Measurements from ENCODE around the gene CHD9NB.
"Not testable (repeated sequence)": the region's sequence is repeated elsewhere in the genome, so short reads cannot be mapped to it uniquely, and the experiment has no call there.

The CHD9NB gene

DNA sequence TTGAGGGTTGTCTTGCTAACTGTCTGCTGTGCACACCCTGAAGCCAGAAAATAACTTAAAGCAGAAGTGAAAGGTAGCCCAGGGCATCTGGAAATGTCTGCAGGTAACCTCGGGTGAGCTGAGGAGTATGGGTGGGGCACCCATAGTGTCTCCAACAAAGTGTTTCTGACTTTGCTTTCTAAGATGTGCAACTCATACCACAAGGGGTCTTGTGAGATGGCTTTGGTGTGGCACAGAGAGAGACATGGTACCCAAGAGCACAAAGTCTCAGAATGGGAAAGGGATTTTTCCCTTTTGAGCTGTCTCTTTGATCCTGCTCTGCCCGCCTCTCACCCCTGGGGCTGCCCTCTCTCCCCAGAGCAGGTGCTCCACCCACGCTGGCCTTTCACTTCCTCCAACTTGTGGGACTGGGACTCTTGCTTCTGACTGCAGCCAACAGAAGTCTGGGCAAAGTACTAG lies 9.0 kb upstream of the CHD9NB start:
- Mint-ChIP-seq H3K4me3 (peak overlapping the region; percentile 22), H3K27me3 (no peaks in the 10 kb centered on the region), H3K36me3 (ENCODE audit: insufficient read depth) (peaks cover 2% of the 10 kb centered on the region), H3K9me3 (no peaks in the 10 kb centered on the region), H3K27ac (ENCODE audit: low read depth) (peak overlapping the region; percentile 65), H3K4me1 (peaks cover 59% of the 10 kb centered on the region)
- DNase-seq (ENCODE audit: low spot score in 2 of 2), result no peak
- peak; percentile 52 for ATAC-seq (replicated peaks; ENCODE audit: extremely low read depth, poor library complexity, severe bottlenecking)

DNA sequence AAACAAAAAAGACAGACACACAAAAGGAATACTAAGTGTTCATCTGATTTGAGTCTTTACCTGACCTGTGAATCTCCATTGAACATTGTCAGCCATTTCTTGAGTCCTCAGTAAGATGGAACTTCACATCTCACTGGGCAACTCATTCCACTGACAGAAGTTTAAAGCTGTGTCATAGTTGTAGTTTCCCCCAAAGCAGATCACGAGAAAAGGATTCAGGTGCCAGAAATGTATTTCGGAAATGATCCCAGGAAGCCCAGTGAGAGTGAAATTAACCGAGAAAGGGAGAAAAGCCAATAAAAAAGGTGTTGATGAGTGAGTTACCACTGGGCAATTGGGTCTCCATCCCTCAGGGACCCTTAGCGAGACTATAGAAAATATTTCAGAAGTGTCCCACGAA lies 8.6 kb upstream of the CHD9NB start:
- H3K4me3 Mint-ChIP-seq, result no peak overlapping the region

DNA sequence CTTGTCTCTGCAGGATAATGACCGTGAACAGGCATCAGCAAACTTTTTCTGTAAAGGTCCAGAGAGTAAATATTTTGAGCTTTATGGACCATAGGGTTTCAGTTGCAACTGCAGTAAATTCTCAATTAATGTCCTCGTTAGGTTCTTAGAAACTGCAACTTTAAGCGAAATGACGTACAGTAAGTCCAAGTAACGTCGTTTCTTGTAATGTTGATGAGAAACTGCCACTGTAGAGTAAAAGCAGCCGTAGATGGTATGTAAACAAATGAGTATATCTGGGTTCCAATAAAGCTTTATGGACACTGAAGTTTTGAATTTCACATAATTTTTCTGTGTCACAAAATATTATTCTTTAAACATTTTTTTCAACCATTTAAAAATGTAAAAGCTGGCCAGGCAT lies 7.0 kb upstream of the CHD9NB start:
- no peaks in the 10 kb centered on the region for H3K9me3 Mint-ChIP-seq
- no peaks in the 10 kb centered on the region for H3K27me3 Mint-ChIP-seq
- DNase-seq (ENCODE audit: low spot score in 2 of 2) (no peak), ATAC-seq (replicated peaks; ENCODE audit: extremely low read depth, poor library complexity, severe bottlenecking) (no peak)
- H3K36me3 Mint-ChIP-seq (ENCODE audit: insufficient read depth), result peaks cover 2% of the 10 kb centered on the region
- H3K27ac Mint-ChIP-seq (ENCODE audit: low read depth), result no peak overlapping the region
- no peak overlapping the region for H3K4me3 Mint-ChIP-seq
- peaks cover 55% of the 10 kb centered on the region for H3K4me1 Mint-ChIP-seq

More for the DNA sequence above, 8.6 kb upstream of the CHD9NB start:
- ATAC-seq (replicated peaks; ENCODE audit: extremely low read depth, poor library complexity, severe bottlenecking), result no peak
- DNase-seq (ENCODE audit: low spot score in 2 of 2), result no peak
- Mint-ChIP-seq H3K27ac (ENCODE audit: low read depth) (peak overlapping the region; percentile 65), H3K9me3 (no peaks in the 10 kb centered on the region), H3K36me3 (ENCODE audit: insufficient read depth) (peaks cover 2% of the 10 kb centered on the region), H3K27me3 (no peaks in the 10 kb centered on the region), H3K4me1 (peaks cover 60% of the 10 kb centered on the region)

DNA sequence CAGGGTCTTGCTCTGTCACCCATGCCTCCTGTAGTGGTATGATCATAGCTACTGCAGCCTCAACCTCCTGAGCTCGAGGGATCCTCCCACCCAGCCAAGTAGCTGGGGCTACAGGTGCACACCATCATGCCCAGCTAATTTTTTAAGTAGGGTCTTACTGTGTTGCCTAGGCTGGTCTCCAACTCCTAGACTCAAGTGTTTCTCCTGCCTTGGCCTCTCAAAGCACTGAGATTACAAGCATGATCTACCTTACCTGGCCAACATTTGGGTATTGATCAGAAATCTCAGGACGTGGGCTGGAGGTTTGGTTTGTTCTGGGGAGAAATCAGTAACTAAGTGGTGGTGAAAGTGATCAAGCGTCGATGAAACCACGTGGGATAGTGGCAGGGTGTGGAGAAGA lies 6.2 kb upstream of the CHD9NB start:
- DNase-seq (ENCODE audit: low spot score in 2 of 2), result no peak

GRCh38 chr16:53058441-53058840 lies 5.7 kb upstream of the CHD9NB start:
- Mint-ChIP-seq H3K36me3 (ENCODE audit: insufficient read depth) (peaks cover 4% of the 10 kb centered on the region), H3K4me3 (no peak overlapping the region), H3K4me1 (peaks cover 53% of the 10 kb centered on the region), H3K9me3 (no peaks in the 10 kb centered on the region), H3K27me3 (no peaks in the 10 kb centered on the region), H3K27ac (ENCODE audit: low read depth) (no peak overlapping the region)
- DNase-seq (ENCODE audit: low spot score in 2 of 2), result no peak
- ATAC-seq (replicated peaks; ENCODE audit: extremely low read depth, poor library complexity, severe bottlenecking), result no peak

More for the DNA sequence above, 6.2 kb upstream of the CHD9NB start:
- H3K4me1 Mint-ChIP-seq, result peaks cover 53% of the 10 kb centered on the region
- H3K36me3 Mint-ChIP-seq (ENCODE audit: insufficient read depth), result peaks cover 4% of the 10 kb centered on the region
- H3K4me3 Mint-ChIP-seq, result no peak overlapping the region
- no peak overlapping the region for H3K27ac Mint-ChIP-seq (ENCODE audit: low read depth)
- H3K9me3 Mint-ChIP-seq, result no peaks in the 10 kb centered on the region
- no peak for ATAC-seq (replicated peaks; ENCODE audit: extremely low read depth, poor library complexity, severe bottlenecking)
- H3K27me3 Mint-ChIP-seq, result no peaks in the 10 kb centered on the region

GRCh38 chr16:53057658-53058057 lies 5.0 kb upstream of the CHD9NB start:
- Mint-ChIP-seq H3K27me3 (no peaks in the 10 kb centered on the region), H3K36me3 (ENCODE audit: insufficient read depth) (peaks cover 4% of the 10 kb centered on the region), H3K27ac (ENCODE audit: low read depth) (no peak overlapping the region), H3K4me3 (no peak overlapping the region), H3K9me3 (no peaks in the 10 kb centered on the region), H3K4me1 (peaks cover 53% of the 10 kb centered on the region)
- DNase-seq (ENCODE audit: low spot score in 2 of 2), result no peak
- no peak for ATAC-seq (replicated peaks; ENCODE audit: extremely low read depth, poor library complexity, severe bottlenecking)

- ATAC-seq (replicated peaks; ENCODE audit: extremely low read depth, poor library complexity, severe bottlenecking) (no peak), DNase-seq (ENCODE audit: low spot score in 2 of 2) (no peak)
- H3K36me3 Mint-ChIP-seq (ENCODE audit: insufficient read depth), result peaks cover 1% of the 10 kb centered on the region
- no peaks in the 10 kb centered on the region for H3K9me3 Mint-ChIP-seq
- no peaks in the 10 kb centered on the region for H3K27me3 Mint-ChIP-seq
- H3K4me1 Mint-ChIP-seq, result peaks cover 43% of the 10 kb centered on the region
- H3K4me3 Mint-ChIP-seq, result peak overlapping the region; percentile 82
- H3K27ac Mint-ChIP-seq (ENCODE audit: low read depth), result no peak overlapping the region
Measured at GRCh38 chr16:53056392-53056881, 3.7 kb upstream of the CHD9NB start.

- Mint-ChIP-seq H3K36me3 (ENCODE audit: insufficient read depth) (peaks cover 1% of the 10 kb centered on the region), H3K27me3 (no peaks in the 10 kb centered on the region), H3K9me3 (no peaks in the 10 kb centered on the region), H3K4me3 (peak overlapping the region; percentile 82), H3K27ac (ENCODE audit: low read depth) (peak overlapping the region; percentile 75), H3K4me1 (peaks cover 39% of the 10 kb centered on the region)
- no peak for ATAC-seq (replicated peaks; ENCODE audit: extremely low read depth, poor library complexity, severe bottlenecking)
- no peak for DNase-seq (ENCODE audit: low spot score in 2 of 2)
Measured at GRCh38 chr16:53055541-53056391, 3.1 kb upstream of the CHD9NB start.

GRCh38 chr16:53054670-53055485 lies 2.2 kb upstream of the CHD9NB start, which contains the start of gene CHD9:
Gene CHD9 (plus strand): TSS chr16:53054991. CDS start chr16:53156090, 101,099 bp downstream.
- Mint-ChIP-seq H3K9me3 (no peaks in the 10 kb centered on the region), H3K27me3 (no peaks in the 10 kb centered on the region), H3K27ac (ENCODE audit: low read depth) (peak within 1 kb of the TSS; percentile 75), H3K36me3 (ENCODE audit: insufficient read depth) (peaks cover 1% of the 10 kb centered on the region), H3K4me1 (peaks cover 39% of the 10 kb centered on the region), H3K4me3 (peak within 1 kb of the TSS; percentile 82)
- ATAC-seq (replicated peaks; ENCODE audit: extremely low read depth, poor library complexity, severe bottlenecking) (peak; percentile 91), DNase-seq (ENCODE audit: low spot score in 2 of 2) (peak; percentile 63 to 67)

DNA sequence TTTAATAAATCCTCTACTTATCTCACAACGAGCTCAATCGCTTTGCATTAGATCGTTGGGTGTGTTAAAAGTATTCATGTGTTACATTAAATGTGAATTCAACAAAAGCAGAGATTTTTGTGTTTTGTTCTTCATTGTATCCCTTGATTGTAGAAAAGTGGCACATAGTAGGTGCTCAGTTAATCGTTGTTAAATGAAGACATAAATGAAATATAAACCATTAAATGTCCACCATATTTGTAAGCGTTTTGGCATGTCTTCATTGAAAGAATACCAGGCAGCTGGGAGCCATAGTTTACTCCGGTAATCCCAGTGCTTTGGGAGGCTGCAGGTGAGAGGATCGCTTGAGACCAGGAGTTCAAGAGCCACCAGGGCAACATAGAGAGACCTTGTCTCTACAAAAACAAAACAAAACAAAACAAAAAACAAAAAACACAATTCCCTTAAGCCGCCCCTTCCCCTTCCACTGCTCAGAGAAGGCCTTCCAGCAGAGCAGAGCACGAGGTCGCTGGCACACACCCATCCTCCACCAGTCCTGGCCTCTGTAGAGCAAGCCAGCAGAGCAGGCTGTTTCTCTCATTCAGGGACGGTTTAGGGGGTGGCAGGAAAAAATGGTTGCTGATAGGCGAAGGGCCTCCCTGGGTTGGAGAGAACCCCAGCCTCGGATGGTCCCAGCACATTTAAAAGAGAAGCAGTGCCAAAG lies 1.4 kb upstream of the CHD9NB start:
- H3K27ac Mint-ChIP-seq (ENCODE audit: low read depth), result peak overlapping the region; percentile 75
- H3K36me3 Mint-ChIP-seq (ENCODE audit: insufficient read depth), result peaks cover 1% of the 10 kb centered on the region
- ATAC-seq (replicated peaks; ENCODE audit: extremely low read depth, poor library complexity, severe bottlenecking), result peak; percentile 44
- no peaks in the 10 kb centered on the region for H3K27me3 Mint-ChIP-seq
- H3K4me1 Mint-ChIP-seq, result peaks cover 38% of the 10 kb centered on the region
- no peak for DNase-seq (ENCODE audit: low spot score in 2 of 2)
- no peaks in the 10 kb centered on the region for H3K9me3 Mint-ChIP-seq
- peak overlapping the region; percentile 82 for H3K4me3 Mint-ChIP-seq

DNA sequence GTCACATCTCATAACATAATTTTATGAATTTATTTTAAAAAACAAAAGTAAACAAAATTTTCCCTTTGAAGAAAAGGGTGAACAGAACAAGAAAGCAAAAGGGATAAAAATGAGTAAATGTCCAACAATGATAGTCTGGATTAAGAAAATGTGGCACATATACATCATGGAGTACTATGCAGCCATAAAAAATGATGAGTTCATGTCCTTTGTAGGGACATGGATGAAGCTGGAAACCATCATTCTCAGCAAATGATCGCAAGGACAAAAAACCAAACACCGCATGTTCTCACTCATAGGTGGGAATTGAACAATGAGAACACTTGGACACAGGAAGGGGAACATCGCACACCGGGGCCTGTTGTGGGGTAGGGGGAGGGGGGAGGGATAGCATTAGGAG lies 1.4 kb downstream of the CHD9NB start:
- H3K27me3 Mint-ChIP-seq; DNase-seq (ENCODE audit: low spot score in 2 of 2); H3K4me3 Mint-ChIP-seq; ATAC-seq (replicated peaks; ENCODE audit: extremely low read depth, poor library complexity, severe bottlenecking); H3K36me3 Mint-ChIP-seq (ENCODE audit: insufficient read depth); H3K9me3 Mint-ChIP-seq; H3K27ac Mint-ChIP-seq (ENCODE audit: low read depth): not testable (repeated sequence)
- H3K4me1 Mint-ChIP-seq, result peaks cover 16% of the 10 kb centered on the region

Data from central memory CD8-positive, alpha-beta T cell (primary cell).